HUES48 (cell line): ENCODE results near the gene ADAMTS4.

Experiments
- H3K27ac ChIP-seq: one replicate; pipeline ENCODE4 v1.7.0; 2013; ENCODE audit warnings: low read depth, low read length, inconsistent platforms
- H3K27me3 ChIP-seq: 2 replicates; pipeline ENCODE4 v1.6.1; 2013; ENCODE audit warnings: mild to moderate bottlenecking, low read length; ENCODE audit not compliant: control insufficient read depth, insufficient read depth
- H3K36me3 ChIP-seq: 2 replicates; pipeline ENCODE4 v1.6.1; 2013; ENCODE audit warnings: low read length; ENCODE audit not compliant: control insufficient read depth, insufficient read depth
- H3K4me1 ChIP-seq: 2 replicates; pipeline ENCODE4 v1.6.1; 2013; ENCODE audit warnings: mild to moderate bottlenecking, low read length; ENCODE audit not compliant: control insufficient read depth, insufficient read depth
- H3K4me3 ChIP-seq: 2 replicates; pipeline ENCODE4 v1.5.1; 2013; ENCODE audit warnings: mild to moderate bottlenecking, low read depth, low read length
- H3K9ac ChIP-seq: 2 replicates; pipeline ENCODE4 v1.6.1; 2013; ENCODE audit warnings: mild to moderate bottlenecking, low read depth, low read length, moderate library complexity
- H3K9me3 ChIP-seq: 2 replicates; pipeline ENCODE4 v1.6.1; 2013; ENCODE audit warnings: low read length; ENCODE audit not compliant: control insufficient read depth, insufficient read depth

Gene ADAMTS4

GRCh38 chr1:161168906-161169305 is 29.9 kb downstream of the ADAMTS4 start:
- Histone ChIP-seq H3K4me1 (no peaks in the 10 kb centered on the region), H3K9me3 (no peaks in the 10 kb centered on the region), H3K36me3 (peaks cover 56% of the 10 kb centered on the region), H3K4me3 (no peak overlapping the region), H3K9ac (no peak overlapping the region), H3K27ac (no peak overlapping the region), H3K27me3 (no peaks in the 10 kb centered on the region)

- H3K27me3 ChIP-seq, result no peaks in the 10 kb centered on the region
- H3K9ac ChIP-seq, result peak overlapping the region; percentile 14; the same call in 1 of the 2 replicates
- H3K4me1 ChIP-seq, result no peaks in the 10 kb centered on the region
- H3K36me3 ChIP-seq, result peaks cover 56% of the 10 kb centered on the region
- H3K27ac ChIP-seq, result peak overlapping the region; percentile 83
- H3K4me3 ChIP-seq, result peak overlapping the region; percentile 69
- H3K9me3 ChIP-seq, result no peaks in the 10 kb centered on the region
Measured at GRCh38 chr1:161166669-161167548, 31.9 kb downstream of the ADAMTS4 start.

GRCh38 chr1:161165742-161166668 is 32.8 kb downstream of the ADAMTS4 start, which contains the start of gene PPOX:
Gene PPOX, plus strand, starts transcription at chr1:161166426. Its CDS starts 422 bp downstream, at chr1:161166848.
- peak within 1 kb of the TSS; percentile 83 for H3K27ac ChIP-seq
- H3K36me3 ChIP-seq, result peaks cover 53% of the 10 kb centered on the region
- peak within 1 kb of the TSS; percentile 69 for H3K4me3 ChIP-seq
- H3K9ac ChIP-seq, result peak within 1 kb of the TSS; percentile 14; the same call in 1 of the 2 replicates
- no peaks in the 10 kb centered on the region for H3K27me3 ChIP-seq
- no peaks in the 10 kb centered on the region for H3K9me3 ChIP-seq
- H3K4me1 ChIP-seq, result no peaks in the 10 kb centered on the region

- Histone ChIP-seq H3K4me3 (peak overlapping the region; percentile 69), H3K4me1 (peaks cover 2% of the 10 kb centered on the region; the same call in 1 of the 2 replicates), H3K9ac (no peak overlapping the region), H3K27me3 (no peaks in the 10 kb centered on the region), H3K27ac (peak overlapping the region; percentile 83), H3K9me3 (no peaks in the 10 kb centered on the region), H3K36me3 (peaks cover 46% of the 10 kb centered on the region)
Measured at GRCh38 chr1:161164901-161165610, 33.8 kb downstream of the ADAMTS4 start.

- H3K27me3 ChIP-seq, result no peaks in the 10 kb centered on the region
- H3K27ac ChIP-seq, result no peak overlapping the region
- H3K4me1 ChIP-seq, result peaks cover 3% of the 10 kb centered on the region; the same call in 1 of the 2 replicates
- H3K36me3 ChIP-seq, result peaks cover 35% of the 10 kb centered on the region
- no peak overlapping the region for H3K9ac ChIP-seq
- H3K9me3 ChIP-seq, result no peaks in the 10 kb centered on the region
- no peak overlapping the region for H3K4me3 ChIP-seq
Measured at GRCh38 chr1:161163793-161164192, 35.1 kb downstream of the ADAMTS4 start.

GRCh38 chr1:161162806-161163205 is 36.0 kb downstream of the ADAMTS4 start:
- no peak overlapping the region for H3K4me3 ChIP-seq
- no peak overlapping the region for H3K27ac ChIP-seq
- H3K36me3 ChIP-seq, result peaks cover 42% of the 10 kb centered on the region
- H3K9ac ChIP-seq, result no peak overlapping the region
- no peaks in the 10 kb centered on the region for H3K9me3 ChIP-seq
- peaks cover 3% of the 10 kb centered on the region; the same call in 1 of the 2 replicates for H3K4me1 ChIP-seq
- H3K27me3 ChIP-seq, result no peaks in the 10 kb centered on the region

- Histone ChIP-seq H3K9ac (no peak overlapping the region), H3K36me3 (peaks cover 50% of the 10 kb centered on the region), H3K9me3 (no peaks in the 10 kb centered on the region), H3K4me1 (peaks cover 3% of the 10 kb centered on the region; the same call in 1 of the 2 replicates), H3K4me3 (no peak overlapping the region), H3K27me3 (no peaks in the 10 kb centered on the region), H3K27ac (no peak overlapping the region)
Measured at GRCh38 chr1:161162052-161162451, 36.8 kb downstream of the ADAMTS4 start.

GRCh38 chr1:161161652-161162051 is 37.2 kb downstream of the ADAMTS4 start:
- H3K36me3 ChIP-seq, result peaks cover 53% of the 10 kb centered on the region
- no peaks in the 10 kb centered on the region for H3K9me3 ChIP-seq
- H3K27ac ChIP-seq, result no peak overlapping the region
- H3K9ac ChIP-seq, result no peak overlapping the region
- H3K27me3 ChIP-seq, result no peaks in the 10 kb centered on the region
- H3K4me1 ChIP-seq, result peaks cover 3% of the 10 kb centered on the region; the same call in 1 of the 2 replicates
- no peak overlapping the region for H3K4me3 ChIP-seq

- H3K36me3 ChIP-seq, result peaks cover 53% of the 10 kb centered on the region
- no peak overlapping the region for H3K4me3 ChIP-seq
- peaks cover 3% of the 10 kb centered on the region; the same call in 1 of the 2 replicates for H3K4me1 ChIP-seq
- H3K9ac ChIP-seq, result no peak overlapping the region
- no peak overlapping the region for H3K27ac ChIP-seq
- H3K27me3 ChIP-seq, result no peaks in the 10 kb centered on the region
- no peaks in the 10 kb centered on the region for H3K9me3 ChIP-seq
Measured at GRCh38 chr1:161160671-161161145, 38.1 kb downstream of the ADAMTS4 start.

GRCh38 chr1:161159913-161160243 is 39.0 kb downstream of the ADAMTS4 start:
- peak overlapping the region; percentile 83 for H3K27ac ChIP-seq
- H3K9me3 ChIP-seq, result no peaks in the 10 kb centered on the region
- peak overlapping the region; percentile 75 for H3K9ac ChIP-seq
- peak overlapping the region; percentile 78 for H3K4me3 ChIP-seq
- H3K27me3 ChIP-seq, result no peaks in the 10 kb centered on the region
- H3K36me3 ChIP-seq, result peaks cover 53% of the 10 kb centered on the region
- peaks cover 3% of the 10 kb centered on the region; the same call in 1 of the 2 replicates for H3K4me1 ChIP-seq
